Measurements from ENCODE around the gene IMPDH2.

IMPDH2 gene

DNA sequence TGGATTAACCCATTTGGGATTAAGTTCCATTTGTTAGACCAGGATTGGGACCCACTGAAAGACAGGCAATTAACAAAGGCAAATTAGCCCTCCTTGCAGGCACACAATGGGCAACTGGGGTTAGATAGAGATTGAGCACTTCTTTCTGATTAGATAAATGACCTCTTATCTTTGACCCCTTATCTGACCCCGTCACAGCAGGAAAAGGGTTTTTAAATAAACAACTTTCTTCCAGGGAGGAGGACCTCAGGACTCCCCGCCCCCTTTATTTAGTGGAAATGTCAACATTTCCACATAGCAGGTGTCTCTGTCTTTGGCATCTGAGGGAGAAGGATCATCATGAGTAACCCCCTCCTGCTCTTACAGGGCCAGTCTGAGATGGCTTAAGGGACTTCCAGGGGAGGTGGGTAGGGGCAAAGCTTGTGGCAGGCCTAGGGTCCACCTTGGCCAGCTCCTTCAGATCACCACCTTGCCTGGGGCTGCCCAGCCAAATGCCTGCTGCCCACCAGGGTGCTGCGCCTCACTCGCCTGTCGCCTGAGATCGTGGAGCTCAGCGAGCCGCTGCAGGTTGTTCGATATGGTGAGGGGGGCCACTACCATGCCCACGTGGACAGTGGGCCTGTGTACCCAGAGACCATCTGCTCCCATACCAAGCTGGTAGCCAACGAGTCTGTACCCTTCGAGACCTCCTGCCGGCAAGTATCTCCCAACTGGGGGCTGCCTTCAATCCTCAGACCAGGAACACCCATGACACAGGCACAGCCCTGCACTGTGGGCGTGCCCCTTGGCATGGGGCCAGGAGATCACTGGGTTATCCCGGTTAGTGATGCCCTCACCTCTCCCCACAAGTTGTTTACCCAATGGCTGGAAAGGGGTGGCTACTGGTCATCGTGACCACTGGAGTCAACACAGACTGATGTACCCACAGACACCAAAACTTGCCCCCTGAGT lies 24.6 kb downstream of the IMPDH2 start:
- Histone ChIP-seq H3K27me3 (replicated peaks; ENCODE audit: control insufficient read depth, insufficient read depth, low read length) (no peaks in the 10 kb centered on the region), H3K36me3 (ENCODE audit: control insufficient read depth, insufficient read depth, low read length, severe bottlenecking) (no peaks in the 10 kb centered on the region), H3K4me3 (ENCODE audit: low read length) (no peak overlapping the region), H3K4me1 (ENCODE audit: control insufficient read depth, insufficient read depth, low read length) (peaks cover 18% of the 10 kb centered on the region), H3K9me3 (ENCODE audit: control insufficient read depth, low read length) (no peaks in the 10 kb centered on the region), H3K9ac (ENCODE audit: low read length) (no peak overlapping the region)
- DNase-seq (ENCODE audit: low read depth): no peak

GRCh38 chr3:49001155-49001554 lies 28.0 kb downstream of the IMPDH2 start:
- no peak for DNase-seq (ENCODE audit: low read depth)
- Histone ChIP-seq H3K27me3 (replicated peaks; ENCODE audit: control insufficient read depth, insufficient read depth, low read length) (no peaks in the 10 kb centered on the region), H3K4me3 (ENCODE audit: low read length) (no peak overlapping the region)

GRCh38 chr3:48999085-48999858 lies 29.9 kb downstream of the IMPDH2 start:
- H3K4me1 ChIP-seq (ENCODE audit: control insufficient read depth, insufficient read depth, low read length): no peaks in the 10 kb centered on the region
- DNase-seq (ENCODE audit: low read depth): no peak
- H3K9me3 ChIP-seq (ENCODE audit: control insufficient read depth, low read length): no peaks in the 10 kb centered on the region

More at GRCh38 chr3:49001155-49001554, 28.0 kb downstream of the IMPDH2 start:
- Histone ChIP-seq H3K4me1 (ENCODE audit: control insufficient read depth, insufficient read depth, low read length) (no peaks in the 10 kb centered on the region), H3K9me3 (ENCODE audit: control insufficient read depth, low read length) (no peaks in the 10 kb centered on the region), H3K36me3 (ENCODE audit: control insufficient read depth, insufficient read depth, low read length, severe bottlenecking) (no peaks in the 10 kb centered on the region), H3K9ac (ENCODE audit: low read length) (no peak overlapping the region)

DNA sequence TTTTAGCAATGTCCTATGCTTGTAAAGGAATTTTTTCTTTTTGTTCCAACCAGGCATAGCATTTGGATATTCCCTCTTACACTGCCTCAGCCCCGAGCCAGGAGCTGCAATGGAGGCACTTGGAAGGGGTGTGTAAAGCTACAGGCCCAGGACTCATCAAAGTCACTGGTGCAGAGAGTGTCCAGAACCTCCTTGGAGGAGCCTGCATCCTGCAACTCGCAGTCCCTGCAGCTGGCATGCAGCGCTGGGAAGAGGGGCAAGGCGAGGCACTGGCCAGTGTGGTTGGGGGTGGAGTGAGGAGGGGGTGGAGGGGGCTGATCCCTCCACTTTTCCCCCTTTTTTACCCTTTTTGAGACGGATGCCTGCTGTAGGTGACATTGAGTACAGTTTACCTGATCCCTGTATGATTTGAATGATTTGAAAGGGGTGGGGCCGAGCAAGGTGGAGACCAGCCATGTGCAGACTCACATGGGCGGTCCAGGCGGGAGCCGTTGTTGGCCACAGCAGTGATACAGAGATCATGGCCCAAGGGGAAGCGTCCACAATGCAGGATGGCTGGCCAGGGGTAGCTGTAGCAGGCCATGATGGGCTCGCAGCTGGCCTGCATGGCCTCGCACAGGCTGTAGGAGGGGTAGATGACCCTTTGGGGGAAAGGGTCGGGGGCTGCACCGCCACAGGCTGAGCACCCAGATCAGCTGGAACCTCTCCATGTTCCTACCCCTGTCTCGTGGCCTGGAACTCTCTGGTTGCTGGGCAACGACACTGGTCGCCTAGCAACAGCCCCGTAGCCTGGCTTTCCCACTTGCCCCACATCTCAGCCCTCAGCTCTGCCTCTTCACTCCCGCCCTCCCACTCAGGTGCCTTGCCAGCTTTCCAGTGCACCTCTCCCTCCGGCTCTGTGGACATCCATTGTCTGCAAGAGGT lies 31.2 kb downstream of the IMPDH2 start:
- H3K4me1 ChIP-seq (ENCODE audit: control insufficient read depth, insufficient read depth, low read length): no peaks in the 10 kb centered on the region
- no peaks in the 10 kb centered on the region for H3K9me3 ChIP-seq (ENCODE audit: control insufficient read depth, low read length)
- no peak overlapping the region for H3K9ac ChIP-seq (ENCODE audit: low read length)
- DNase-seq (ENCODE audit: low read depth): no peak
- no peak overlapping the region for H3K4me3 ChIP-seq (ENCODE audit: low read length)
- no peaks in the 10 kb centered on the region for H3K27me3 ChIP-seq (replicated peaks; ENCODE audit: control insufficient read depth, insufficient read depth, low read length)
- no peaks in the 10 kb centered on the region for H3K36me3 ChIP-seq (ENCODE audit: control insufficient read depth, insufficient read depth, low read length, severe bottlenecking)

More at GRCh38 chr3:48999085-48999858, 29.9 kb downstream of the IMPDH2 start:
- H3K4me3 ChIP-seq (ENCODE audit: low read length): no peak overlapping the region
- no peaks in the 10 kb centered on the region for H3K36me3 ChIP-seq (ENCODE audit: control insufficient read depth, insufficient read depth, low read length, severe bottlenecking)
- no peak overlapping the region for H3K9ac ChIP-seq (ENCODE audit: low read length)
- no peaks in the 10 kb centered on the region for H3K27me3 ChIP-seq (replicated peaks; ENCODE audit: control insufficient read depth, insufficient read depth, low read length)

DNA sequence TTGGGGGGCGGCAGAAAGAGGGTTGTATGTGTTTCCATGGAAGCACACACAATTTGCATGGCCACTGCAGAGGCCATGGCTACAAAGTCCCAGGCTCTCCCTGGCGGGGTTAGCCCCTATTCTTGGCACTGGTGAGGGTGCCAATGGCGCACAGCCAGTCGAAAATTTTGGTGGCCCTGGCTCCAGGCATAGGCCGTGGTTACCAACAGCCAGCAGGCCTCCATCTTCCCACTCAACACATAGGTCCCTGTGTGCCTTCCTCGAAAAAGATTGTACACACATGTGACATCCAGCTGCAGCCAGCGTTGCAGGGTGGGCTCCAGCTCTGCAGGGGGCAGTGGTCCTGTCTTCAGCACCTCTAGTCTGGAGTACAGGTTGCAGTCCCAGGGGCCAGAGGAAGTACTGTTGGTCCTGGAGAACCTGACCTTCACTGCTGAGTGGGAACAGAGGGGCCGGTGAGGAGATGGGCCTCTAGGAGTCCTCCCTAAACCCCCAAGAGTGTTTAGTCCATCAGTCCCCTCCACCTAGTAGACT lies 32.0 kb downstream of the IMPDH2 start:
- H3K36me3 ChIP-seq (ENCODE audit: control insufficient read depth, insufficient read depth, low read length, severe bottlenecking): no peaks in the 10 kb centered on the region
- no peak for DNase-seq (ENCODE audit: low read depth)
- no peaks in the 10 kb centered on the region for H3K27me3 ChIP-seq (replicated peaks; ENCODE audit: control insufficient read depth, insufficient read depth, low read length)
- peaks cover under 1% of the 10 kb centered on the region for H3K4me1 ChIP-seq (ENCODE audit: control insufficient read depth, insufficient read depth, low read length)
- H3K9me3 ChIP-seq (ENCODE audit: control insufficient read depth, low read length): no peaks in the 10 kb centered on the region
- no peak overlapping the region for H3K9ac ChIP-seq (ENCODE audit: low read length)
- H3K4me3 ChIP-seq (ENCODE audit: low read length): no peak overlapping the region

DNA sequence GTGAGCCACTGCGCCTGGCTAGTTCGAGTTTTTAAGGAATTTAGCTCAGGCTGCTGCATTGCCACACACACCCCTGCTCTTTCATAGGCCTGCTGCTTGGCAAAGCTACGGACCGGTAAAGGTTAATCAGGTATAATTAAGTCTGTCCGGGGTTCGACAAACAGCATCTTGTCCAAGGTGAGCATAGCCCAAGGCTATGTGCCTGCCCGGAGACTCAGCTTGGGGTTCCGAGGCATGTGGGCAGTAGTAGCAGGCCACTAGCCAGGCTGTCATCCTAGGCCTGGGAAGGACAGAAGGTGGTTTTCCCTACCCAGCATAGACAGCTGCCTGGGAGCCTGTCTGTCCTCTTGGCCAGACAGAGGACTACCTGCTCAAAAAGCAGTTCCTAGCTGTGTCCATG lies 32.6 kb downstream of the IMPDH2 start:
- no peak for DNase-seq (ENCODE audit: low read depth)
- Histone ChIP-seq H3K36me3 (ENCODE audit: control insufficient read depth, insufficient read depth, low read length, severe bottlenecking) (no peaks in the 10 kb centered on the region), H3K27me3 (replicated peaks; ENCODE audit: control insufficient read depth, insufficient read depth, low read length) (no peaks in the 10 kb centered on the region), H3K9me3 (ENCODE audit: control insufficient read depth, low read length) (no peaks in the 10 kb centered on the region), H3K4me1 (ENCODE audit: control insufficient read depth, insufficient read depth, low read length) (peaks cover 6% of the 10 kb centered on the region), H3K4me3 (ENCODE audit: low read length) (no peak overlapping the region), H3K9ac (ENCODE audit: low read length) (no peak overlapping the region)

- H3K4me3 ChIP-seq (ENCODE audit: low read length): no peak overlapping the region
- peaks cover 24% of the 10 kb centered on the region for H3K4me1 ChIP-seq (ENCODE audit: control insufficient read depth, insufficient read depth, low read length)
- no peaks in the 10 kb centered on the region for H3K36me3 ChIP-seq (ENCODE audit: control insufficient read depth, insufficient read depth, low read length, severe bottlenecking)
- no peaks in the 10 kb centered on the region for H3K27me3 ChIP-seq (replicated peaks; ENCODE audit: control insufficient read depth, insufficient read depth, low read length)
- H3K9ac ChIP-seq (ENCODE audit: low read length): no peak overlapping the region
- DNase-seq (ENCODE audit: low read depth): no peak
- no peaks in the 10 kb centered on the region for H3K9me3 ChIP-seq (ENCODE audit: control insufficient read depth, low read length)
Measured at GRCh38 chr3:48993834-48994233, 35.4 kb downstream of the IMPDH2 start.

GRCh38 chr3:48991851-48992545 lies 37.2 kb downstream of the IMPDH2 start:
- H3K9me3 ChIP-seq (ENCODE audit: control insufficient read depth, low read length): no peaks in the 10 kb centered on the region
- peak overlapping the region; percentile 91 for H3K9ac ChIP-seq (ENCODE audit: low read length)
- peaks cover 24% of the 10 kb centered on the region for H3K4me1 ChIP-seq (ENCODE audit: control insufficient read depth, insufficient read depth, low read length)
- DNase-seq (ENCODE audit: low read depth): peak; percentile 18
- H3K27me3 ChIP-seq (replicated peaks; ENCODE audit: control insufficient read depth, insufficient read depth, low read length): no peaks in the 10 kb centered on the region
- H3K4me3 ChIP-seq (ENCODE audit: low read length): peak overlapping the region; percentile 85
- no peaks in the 10 kb centered on the region for H3K36me3 ChIP-seq (ENCODE audit: control insufficient read depth, insufficient read depth, low read length, severe bottlenecking)

- H3K36me3 ChIP-seq (ENCODE audit: control insufficient read depth, insufficient read depth, low read length, severe bottlenecking): peaks cover 10% of the 10 kb centered on the region
- peaks cover 24% of the 10 kb centered on the region for H3K4me1 ChIP-seq (ENCODE audit: control insufficient read depth, insufficient read depth, low read length)
- DNase-seq (ENCODE audit: low read depth): peak; percentile 55
- peak overlapping the region; percentile 85 for H3K4me3 ChIP-seq (ENCODE audit: low read length)
- no peaks in the 10 kb centered on the region for H3K9me3 ChIP-seq (ENCODE audit: control insufficient read depth, low read length)
- H3K27me3 ChIP-seq (replicated peaks; ENCODE audit: control insufficient read depth, insufficient read depth, low read length): no peaks in the 10 kb centered on the region
- H3K9ac ChIP-seq (ENCODE audit: low read length): peak overlapping the region; percentile 91
Measured at GRCh38 chr3:48990636-48991469, 38.3 kb downstream of the IMPDH2 start.

Data from adipocyte (in vitro differentiated cells).